Stomach (tissue), 9 donors: Measurements from ENCODE around the gene PTGDR. TPM values are rescaled to one million over a fixed set of nuclear protein-coding genes. Genes with fewer than 3 reads are reported as not detected.

Source experiments
- DNase-seq, 2 donors: peaks; one replicate each; pipeline versions ENCODE4 v3.0.0 to v3.0.0-alpha.2; 2013 to 2019
- H3K27ac ChIP-seq, 5 donors: fragments of 200-600 bp in 4 of 5; sonication (generic) in 4 of 5; one replicate each; pipeline ENCODE4 v1.5.1; 2013 to 2019; ENCODE audit warnings: mild to moderate bottlenecking in 1 of 5, moderate library complexity in 1 of 5
- H3K27me3 ChIP-seq, 3 donors: fragments of 200-600 bp; sonication (generic); one replicate each; pipeline ENCODE4 v1.5.1; 2017 to 2019; ENCODE audit warnings: mixed run types in 1 of 3
- H3K36me3 ChIP-seq, 4 donors: fragments of 200-600 bp; sonication (generic); 1 replicate in 3 of 4; 2 replicates in 1 of 4; pipeline ENCODE4 v1.5.1; 2016 to 2019
- H3K4me1 ChIP-seq, 4 donors: fragments of 200-600 bp; sonication (generic); one replicate each; pipeline ENCODE4 v1.5.1; 2016 to 2019
- H3K4me3 ChIP-seq, 4 donors: fragments of 200-600 bp; sonication (generic) in 3 of 4; one replicate each; pipeline ENCODE4 v1.5.1; 2016 to 2019; ENCODE audit warnings: mild to moderate bottlenecking in 1 of 4
- H3K9me3 ChIP-seq, 4 donors: fragments of 200-600 bp; sonication (generic); one replicate each; pipeline ENCODE4 v1.5.1; 2016 to 2019
- EP300 ChIP-seq: sonication (generic); formaldehyde crosslinking; IDR thresholded peaks from one replicate; pipeline ENCODE4 v1.6.1; 2017; ENCODE audit warnings: antibody characterized with exemption
- POLR2A ChIP-seq, 4 donors: fragments of 450-650 bp; IDR thresholded peaks; one replicate each; pipeline ENCODE4 v1.6.1; 2016; ENCODE audit warnings: antibody characterized with exemption in 4 of 4, control low read depth in 2 of 4, mild to moderate bottlenecking in 1 of 4, moderate library complexity in 1 of 4
- POLR2AphosphoS5 ChIP-seq, 3 donors: sonication (generic); formaldehyde crosslinking; IDR thresholded peaks; one replicate each; pipeline ENCODE4 v1.6.1; 2016; ENCODE audit warnings: antibody characterized with exemption in 3 of 3
- WGBS, 5 donors: extraction: QIAGEN DNeasy Blood & Tissue Kit in 3 of 5; methylation state at CpG; one replicate each; pipeline versions ENCODE4 v1.1.5 to v1.1.7; 2013 to 2018; 5-methylcytosine and 5-hydroxymethylcytosine counted together
- intact Hi-C: fragments of 100-400 bp; cut with DNase I; formaldehyde crosslinking; loops from one replicate; pipeline ENCODE4 v1.15.1; 2023; ENCODE audit warnings: low total_unique reads
- polyA plus RNA-seq, 3 donors: library from polyadenylated mRNA; stranded (reverse); fragments of 200-250 nt; gene quantifications; one replicate each; pipeline ENCODE4 v1.2.3, GENCODE V29; 2013
- total RNA-seq, 5 donors: library from RNA; depleted of rRNA; stranded (reverse); fragments of >200 nt; gene quantifications; one replicate each; pipeline versions ENCODE4 v1.1.0 to v1.2.3, GENCODE V29; 2014 to 2016
- TF ChIP-seq, protein P1 (sequence below), 7 experiments: fragments of 450-650 bp in 4 of 7; fragments of 200-600 bp in 3 of 7; sonication (generic) in 3 of 7; IDR thresholded peaks; one replicate each; pipeline ENCODE4 v1.5.1; 2016 to 2019; ENCODE audit warnings: antibody characterized with exemption in 7 of 7, control low read depth in 2 of 7, mild to moderate bottlenecking in 1 of 7
- donor health status: healthy with polysubstance abuse.
- donor health status: Bipolar disorder and iron deficiency.
- donor health status: healthy.

PTGDR gene
- total and polyA plus RNA-seq, 8 donors = 0.37 to 33.0 TPM; not detected in 6

GRCh38 chr14:52305014-52305413 lies 37.5 kb downstream of the PTGDR start:
- no peaks in the 10 kb centered on the region for H3K27me3 ChIP-seq
- no peaks in the 10 kb centered on the region for H3K36me3 ChIP-seq
- intact Hi-C loops = no loop called here
- TF ChIP-seq POLR2A (IDR thresholded peaks at IDR 0.05) (no peak), POLR2AphosphoS5 (IDR thresholded peaks at IDR 0.05) (no peak), EP300 (no peak)
- TF ChIP-seq, protein P1, sequence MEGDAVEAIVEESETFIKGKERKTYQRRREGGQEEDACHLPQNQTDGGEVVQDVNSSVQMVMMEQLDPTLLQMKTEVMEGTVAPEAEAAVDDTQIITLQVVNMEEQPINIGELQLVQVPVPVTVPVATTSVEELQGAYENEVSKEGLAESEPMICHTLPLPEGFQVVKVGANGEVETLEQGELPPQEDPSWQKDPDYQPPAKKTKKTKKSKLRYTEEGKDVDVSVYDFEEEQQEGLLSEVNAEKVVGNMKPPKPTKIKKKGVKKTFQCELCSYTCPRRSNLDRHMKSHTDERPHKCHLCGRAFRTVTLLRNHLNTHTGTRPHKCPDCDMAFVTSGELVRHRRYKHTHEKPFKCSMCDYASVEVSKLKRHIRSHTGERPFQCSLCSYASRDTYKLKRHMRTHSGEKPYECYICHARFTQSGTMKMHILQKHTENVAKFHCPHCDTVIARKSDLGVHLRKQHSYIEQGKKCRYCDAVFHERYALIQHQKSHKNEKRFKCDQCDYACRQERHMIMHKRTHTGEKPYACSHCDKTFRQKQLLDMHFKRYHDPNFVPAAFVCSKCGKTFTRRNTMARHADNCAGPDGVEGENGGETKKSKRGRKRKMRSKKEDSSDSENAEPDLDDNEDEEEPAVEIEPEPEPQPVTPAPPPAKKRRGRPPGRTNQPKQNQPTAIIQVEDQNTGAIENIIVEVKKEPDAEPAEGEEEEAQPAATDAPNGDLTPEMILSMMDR (IDR thresholded peaks at IDR 0.05) = no peak
- H3K4me3 ChIP-seq = no peak overlapping the region
- no peak for DNase-seq
- WGBS, 5 donors = 84 to 96% (median 93%) methylated on average over 6 of the region's 6 CpGs
- H3K27ac ChIP-seq = no peak overlapping the region
- H3K9me3 ChIP-seq = no peaks in the 10 kb centered on the region
- peaks cover 3 to 23% (median 9%) of the 10 kb centered on the region in 4 donors for H3K4me1 ChIP-seq

GRCh38 chr14:52307376-52307775 lies 39.9 kb downstream of the PTGDR start:
- Histone ChIP-seq H3K4me3 (no peak overlapping the region), H3K9me3 (no peaks in the 10 kb centered on the region), H3K27ac (peak overlapping the region in 4 of 5 donors; percentile 58 to 67 (median 64)), H3K36me3 (no peaks in the 10 kb centered on the region), H3K27me3 (no peaks in the 10 kb centered on the region), H3K4me1 (peaks cover 9 to 40% (median 27%) of the 10 kb centered on the region in 4 donors)
- intact Hi-C loops = no loop called here
- peak in 2 of 3 donors; percentile 48 to 75 for TF ChIP-seq POLR2AphosphoS5 (IDR thresholded peaks at IDR 0.05)
- TF ChIP-seq, protein P1 (IDR thresholded peaks at IDR 0.05) = no peak
- no peak for TF ChIP-seq EP300
- TF ChIP-seq POLR2A (IDR thresholded peaks at IDR 0.05) = no peak
- DNase-seq = peak in 1 of 2 donors; percentile 78
- WGBS, 5 donors = 26 to 59% (median 41%) methylated on average over 4 of the region's 4 CpGs

GRCh38 chr14:52307905-52308304 lies 40.4 kb downstream of the PTGDR start:
- H3K9me3 ChIP-seq = no peaks in the 10 kb centered on the region
- intact Hi-C loops = no loop called here
- no peaks in the 10 kb centered on the region for H3K36me3 ChIP-seq
- TF ChIP-seq EP300 (no peak), POLR2AphosphoS5 (IDR thresholded peaks at IDR 0.05) (no peak), POLR2A (IDR thresholded peaks at IDR 0.05) (no peak)
- TF ChIP-seq, protein P1 (IDR thresholded peaks at IDR 0.05) = no peak
- H3K4me1 ChIP-seq = peaks cover 14 to 45% (median 32%) of the 10 kb centered on the region in 4 donors
- WGBS, 5 donors = 44 to 59% (median 58%) methylated on average over 2 of the region's 2 CpGs
- no peak for DNase-seq
- H3K27ac ChIP-seq = peak overlapping the region in 4 of 5 donors; percentile 58 to 67 (median 64)
- H3K4me3 ChIP-seq = no peak overlapping the region
- no peaks in the 10 kb centered on the region for H3K27me3 ChIP-seq

- TF ChIP-seq, protein P1 (IDR thresholded peaks at IDR 0.05) = no peak
- TF ChIP-seq EP300 = no peak
- TF ChIP-seq POLR2AphosphoS5 (IDR thresholded peaks at IDR 0.05) = no peak
- Histone ChIP-seq H3K27ac (peak overlapping the region in 1 of 5 donors; percentile 94), H3K27me3 (peaks cover 0 to 18% (median 7%) of the 10 kb centered on the region in 3 donors), H3K4me1 (peaks cover 23 to 70% (median 56%) of the 10 kb centered on the region in 4 donors), H3K4me3 (no peak overlapping the region), H3K36me3 (no peaks in the 10 kb centered on the region), H3K9me3 (no peaks in the 10 kb centered on the region)
- no peak for DNase-seq
- WGBS, 5 donors = 36 to 58% (median 49%) methylated on average over 3 of the region's 3 CpGs
- intact Hi-C loops = no loop called here
These were observed 43.0 kb downstream of the PTGDR start for GRCh38 chr14:52310541-52310940.
